MM.1S (cell line): ENCODE data around the gene NUDT4B.
"Not testable (repeated sequence)": the region's sequence is repeated elsewhere in the genome, so short reads cannot be mapped to it uniquely, and the experiment has no call there.

Source experiments
- CTCF ChIP-seq: fragments of 300-600 bp; sonication (generic); IDR thresholded peaks from 2 replicates; pipeline ENCODE4 v1.5.1; 2016; ENCODE audit warnings: antibody characterized with exemption, low read length, mixed read lengths
- EZH2phosphoT487 ChIP-seq: fragments of 300-600 bp; sonication (generic); IDR thresholded peaks from 2 replicates; pipeline ENCODE4 v1.6.1; 2018; ENCODE audit warnings: antibody characterized with exemption, low read length

- not testable (repeated sequence) for TF ChIP-seq CTCF, EZH2phosphoT487
These were observed 43.0 kb downstream of the NUDT4B start for GRCh38 chr1:148791543-148792099.
